ENCODE data around the gene PIGN.
"Not testable (repeated sequence)": the region's sequence is repeated elsewhere in the genome, so short reads cannot be mapped to it uniquely, and the experiment has no call there.

The PIGN gene

DNA sequence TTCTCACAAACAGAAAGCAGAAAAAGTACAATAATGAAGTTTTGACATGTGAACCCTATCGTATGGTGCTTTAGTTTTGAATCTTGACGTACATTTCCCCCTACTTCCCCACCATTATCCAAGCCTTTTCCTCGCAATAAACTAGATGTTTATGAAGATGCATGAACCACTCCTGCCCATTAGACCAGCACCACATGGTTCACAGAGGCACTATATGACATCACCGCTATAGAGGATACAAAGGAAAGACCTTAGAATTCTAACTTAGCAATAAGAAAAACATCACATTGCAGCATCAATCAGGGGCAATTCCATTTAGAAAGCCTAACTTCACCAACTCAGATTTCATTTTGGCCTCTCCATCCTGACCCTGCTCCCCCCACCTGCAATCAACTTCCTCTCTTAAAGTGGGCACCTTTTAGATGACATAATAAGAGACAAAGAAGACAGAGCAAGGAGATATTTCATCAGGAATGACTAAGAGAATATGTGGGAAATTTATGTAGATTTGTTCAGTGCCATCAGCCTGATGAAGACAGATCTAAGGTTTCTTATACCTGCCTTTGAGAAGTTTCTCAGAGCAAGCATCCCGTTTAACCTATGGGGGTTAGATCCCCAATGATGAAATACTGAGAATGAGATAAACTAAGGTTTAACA is 124.9 kb downstream of the PIGN start:
- no peak for DNase-seq (ENCODE audit: low spot score)

GRCh38 chr18:62060820-62061219 is 126.0 kb downstream of the PIGN start:
- peak; percentile 57 for DNase-seq (ENCODE audit: low spot score)

DNA sequence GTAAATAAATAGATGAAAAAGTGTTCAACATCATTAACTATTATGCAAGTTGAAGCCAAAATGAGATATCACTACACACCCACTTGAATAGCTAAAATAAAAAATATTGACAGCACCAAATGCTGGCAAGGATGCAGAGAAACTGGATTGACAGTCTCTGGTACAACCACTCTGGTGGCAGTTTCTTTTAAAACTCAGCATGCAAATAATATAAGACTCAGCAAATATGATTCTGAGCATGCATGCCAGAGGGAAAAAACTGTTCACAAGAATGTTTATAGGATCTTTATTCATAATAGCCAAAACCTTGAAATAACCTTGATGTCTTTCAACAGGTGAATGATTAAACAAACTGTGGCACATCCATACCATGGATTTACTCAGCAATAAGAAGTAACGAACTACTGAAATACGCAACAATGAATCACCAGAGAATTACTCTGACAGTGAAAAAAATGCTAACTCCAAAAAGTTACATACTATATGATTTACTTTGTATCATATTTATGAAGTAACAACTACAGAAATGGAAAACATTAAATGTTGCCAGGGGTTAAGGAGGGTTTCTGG is 131.8 kb downstream of the PIGN start:
- no peak for DNase-seq (ENCODE audit: low spot score)

DNA sequence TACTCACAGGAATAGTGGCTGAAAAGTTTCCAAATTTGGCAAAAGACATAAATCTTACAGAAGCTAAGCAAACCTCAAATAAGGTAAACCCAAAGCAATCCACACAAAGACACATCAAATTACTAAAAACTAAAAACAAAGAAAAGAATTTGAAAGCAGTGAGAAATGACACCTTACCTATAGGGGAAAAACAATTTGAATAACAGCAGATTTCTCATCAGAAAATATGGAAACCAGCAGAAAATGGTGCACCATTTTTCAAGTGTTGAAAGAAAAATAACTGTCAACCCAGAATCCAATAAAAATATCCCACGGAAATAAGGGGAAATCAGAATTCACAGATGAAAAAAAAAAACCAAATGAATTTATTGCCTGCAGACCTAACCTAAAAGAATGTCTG is 138.6 kb downstream of the PIGN start:
- DNase-seq (ENCODE audit: low spot score) = no peak

DNA sequence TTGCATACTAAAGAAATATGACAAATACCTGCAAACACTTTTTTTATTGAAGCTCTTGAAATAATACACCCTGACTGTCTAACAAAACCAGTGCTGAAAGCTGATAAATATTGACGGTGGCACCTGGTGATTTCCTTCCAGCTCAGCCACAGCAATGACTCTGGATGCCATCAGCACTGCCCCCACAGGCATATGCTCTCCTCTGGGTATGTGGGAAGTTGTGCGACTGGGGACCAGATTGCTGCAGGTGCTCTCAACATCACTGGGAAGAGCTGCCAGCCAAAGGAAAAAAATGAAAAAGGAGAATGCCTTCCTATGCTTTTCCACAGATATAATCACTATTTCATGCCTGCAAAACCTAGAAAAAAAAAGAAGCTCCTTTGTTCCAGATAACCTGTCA is 141.5 kb downstream of the PIGN start:
- DNase-seq (ENCODE audit: low spot score) = no peak

DNA sequence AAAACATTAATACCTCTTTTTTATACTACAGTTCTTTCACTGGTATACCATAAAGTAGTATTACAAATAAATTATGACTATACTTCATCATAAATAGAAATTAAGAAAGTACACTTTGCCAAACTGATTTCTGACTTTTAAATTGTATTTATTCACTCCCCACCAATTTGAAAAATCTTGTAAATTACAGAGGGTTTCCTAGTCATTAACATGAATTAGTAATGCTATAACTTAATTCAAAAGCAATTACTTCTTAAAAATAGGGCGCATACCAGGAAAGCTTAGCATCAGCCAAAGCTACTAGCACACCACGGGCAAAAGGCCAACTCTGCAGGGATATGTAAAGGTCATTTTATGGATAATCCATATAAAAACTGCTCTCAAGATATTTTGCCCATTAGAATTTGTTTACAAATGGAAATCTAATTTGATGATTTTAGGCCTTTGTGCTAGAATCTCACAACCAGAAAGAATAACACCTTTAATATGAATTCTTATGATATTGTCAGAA is 142.3 kb downstream of the PIGN start:
- DNase-seq (ENCODE audit: low spot score) = no peak

GRCh38 chr18:62037989-62038778 is 148.7 kb downstream of the PIGN start:
- no peak for DNase-seq (ENCODE audit: low spot score)

- no peak for DNase-seq (ENCODE audit: low spot score)
These were observed 149.7 kb downstream of the PIGN start for GRCh38 chr18:62037012-62037742.

DNA sequence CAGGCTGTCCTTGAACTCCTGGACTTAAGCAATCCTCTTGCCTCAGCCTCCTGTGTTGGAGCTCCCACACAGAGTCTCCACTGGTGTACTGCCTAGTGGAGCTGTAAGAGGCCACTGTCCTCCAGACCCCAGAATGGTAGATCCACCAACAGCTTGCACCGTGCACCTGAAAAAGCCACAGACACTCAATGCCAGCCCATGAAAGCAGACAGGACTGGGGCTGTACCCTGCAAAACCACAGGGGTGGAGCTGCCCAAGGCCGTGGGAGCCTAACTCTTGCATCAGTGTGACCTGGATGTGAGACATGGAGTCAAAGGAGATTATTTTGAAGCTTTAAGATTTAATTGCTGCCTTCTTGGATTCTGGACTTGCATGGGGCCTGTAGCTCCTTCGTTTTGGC is 152.6 kb downstream of the PIGN start:
- DNase-seq (ENCODE audit: low spot score) = not testable (repeated sequence)

- no peak for DNase-seq (ENCODE audit: low spot score)
These were observed 153.1 kb downstream of the PIGN start for GRCh38 chr18:62033756-62034155.

- no peak for DNase-seq (ENCODE audit: low spot score)
These were observed 153.6 kb downstream of the PIGN start for GRCh38 chr18:62033207-62033606.

DNA sequence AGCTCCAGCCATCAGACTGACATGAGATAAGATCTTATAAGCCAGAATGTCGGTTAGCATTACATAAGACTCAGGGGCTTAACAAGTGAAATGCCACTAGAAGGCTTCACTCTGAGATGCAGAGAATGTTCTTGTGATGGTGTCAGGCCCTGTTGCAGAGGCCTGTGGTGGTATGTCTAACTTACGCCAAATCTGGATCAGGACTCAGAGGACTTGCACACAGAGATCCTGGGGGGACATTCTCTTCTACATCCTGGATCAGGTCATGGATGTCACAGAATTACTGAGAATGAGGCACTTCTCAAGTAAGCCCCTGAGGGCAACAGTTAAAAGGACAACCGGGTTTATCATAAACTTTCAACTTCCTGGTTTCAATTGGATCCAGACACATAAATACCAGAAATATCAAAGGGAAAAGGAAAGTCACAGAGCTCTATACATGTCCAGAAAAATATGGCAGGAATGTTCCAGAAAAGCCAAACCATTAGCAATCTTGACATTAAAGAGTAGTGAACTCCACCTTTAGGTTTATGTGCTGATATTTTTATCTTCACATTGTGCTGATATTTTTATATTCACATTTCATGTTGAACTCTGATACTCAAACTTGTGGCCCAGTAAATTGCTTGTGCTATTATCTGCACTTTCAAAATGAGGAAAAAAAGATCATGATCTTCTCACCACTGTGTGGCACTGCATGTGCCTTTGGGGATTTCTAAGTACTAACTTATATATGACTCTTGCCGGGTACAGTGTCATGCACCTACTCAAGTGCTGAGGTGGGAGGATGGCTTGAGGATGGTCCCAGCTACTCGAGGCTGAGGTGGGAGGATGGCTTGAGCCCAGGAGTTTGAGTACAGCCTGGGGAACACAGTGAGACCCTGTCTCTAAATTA is 156.5 kb downstream of the PIGN start:
- DNase-seq (ENCODE audit: low spot score) = no peak

GRCh38 chr18:62028715-62029114 is 158.1 kb downstream of the PIGN start:
- no peak for DNase-seq (ENCODE audit: low spot score)

GRCh38 chr18:62027914-62028520 is 158.8 kb downstream of the PIGN start:
- no peak for DNase-seq (ENCODE audit: low spot score)

- DNase-seq (ENCODE audit: low spot score) = peak; percentile 2
These were observed 160.3 kb downstream of the PIGN start for GRCh38 chr18:62026586-62026985.

- no peak for DNase-seq (ENCODE audit: low spot score)
These were observed 161.9 kb downstream of the PIGN start for GRCh38 chr18:62024983-62025382.

- no peak for DNase-seq (ENCODE audit: low spot score)
These were observed 163.3 kb downstream of the PIGN start for GRCh38 chr18:62023536-62023935.

GRCh38 chr18:62018759-62019041 is 168.2 kb downstream of the PIGN start:
- no peak for DNase-seq (ENCODE audit: low spot score)

- no peak for DNase-seq (ENCODE audit: low spot score)
These were observed 168.7 kb downstream of the PIGN start for GRCh38 chr18:62018034-62018758.

DNA sequence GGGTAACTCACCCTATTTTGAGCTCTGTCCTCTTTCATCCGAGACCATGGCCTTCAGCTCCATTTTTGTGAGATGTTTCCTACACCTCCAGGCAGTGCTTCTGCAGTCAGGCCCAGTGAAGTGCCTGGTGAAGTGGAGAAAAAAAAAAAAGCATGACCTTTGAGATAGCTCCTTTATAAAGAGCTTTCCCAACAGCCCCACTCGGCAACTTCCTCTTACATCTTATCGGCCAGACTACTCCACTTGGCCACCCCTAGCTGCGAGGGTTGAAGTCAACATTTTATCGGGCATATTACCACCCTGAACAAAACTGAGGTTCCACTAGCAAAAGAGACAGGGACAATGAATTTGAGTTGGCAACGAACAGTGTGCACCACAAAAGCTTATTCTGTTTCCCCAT is 169.2 kb downstream of the PIGN start:
- DNase-seq (ENCODE audit: low spot score) = no peak

DNA sequence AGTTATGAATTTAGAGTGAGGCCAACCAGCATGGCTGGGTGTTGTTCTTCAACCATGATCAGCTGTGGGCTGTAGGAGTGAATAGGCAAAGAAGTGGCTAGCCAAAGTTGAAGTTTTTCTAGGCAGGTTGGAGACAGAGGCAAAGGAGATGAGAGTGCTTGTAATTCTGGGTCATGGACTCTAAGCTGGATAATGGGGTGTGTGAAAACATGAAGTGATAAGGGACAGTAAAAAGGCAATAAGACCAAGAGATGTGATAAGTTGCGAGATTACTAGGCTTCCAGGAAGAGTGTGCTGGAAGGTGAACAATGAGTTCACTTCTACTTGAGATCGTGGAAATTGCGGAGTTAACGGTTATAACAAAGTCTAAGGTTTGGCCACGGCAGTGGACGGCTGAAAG is 175.4 kb downstream of the PIGN start:
- DNase-seq (ENCODE audit: low spot score) = no peak

Measured in LoVo (cell line).